CD8-positive, alpha-beta memory T cell (primary cell): Measurements from ENCODE around the gene RBP3. TPM values are rescaled to one million over a fixed set of nuclear protein-coding genes. Genes with fewer than 3 reads are reported as not detected.
"Not testable (repeated sequence)": the region's sequence is repeated elsewhere in the genome, so short reads cannot be mapped to it uniquely, and the experiment has no call there.

Experiments used
- CTCF ChIA-PET: fragments of 350-600 bp; sonication (Branson Sonifier 250); formaldehyde crosslinking; loops from one replicate; lab custom pipeline; 2021; ENCODE audit warnings: antibody characterized with exemption; lab: Charles Lee
- POLR2A ChIA-PET: fragments of 350-600 bp; sonication (Branson Sonifier 250); formaldehyde crosslinking; loops from one replicate; lab custom pipeline; 2021; ENCODE audit warnings: antibody characterized with exemption; lab: Charles Lee
- DNase-seq, 5 donors: peaks; one replicate each; pipeline versions ENCODE4 v3.0.0 to v3.0.0-alpha.2; 2020 to 2022; ENCODE audit warnings: mixed read lengths in 1 of 5
- H3K27ac ChIP-seq: one replicate; pipeline ENCODE4 v1.7.0; 2013; ENCODE audit warnings: low read depth, mild to moderate bottlenecking, low read length, moderate library complexity
- H3K27me3 ChIP-seq: 2 replicates; pipeline ENCODE4 v1.7.0; 2013; ENCODE audit warnings: low read length, mild to moderate bottlenecking; ENCODE audit not compliant: insufficient read depth, poor library complexity, severe bottlenecking
- H3K36me3 ChIP-seq: 2 replicates; pipeline ENCODE4 v1.7.0; 2013; ENCODE audit warnings: mild to moderate bottlenecking, low read length, moderate library complexity; ENCODE audit not compliant: insufficient read depth
- H3K4me1 ChIP-seq: 2 replicates; pipeline ENCODE4 v1.7.0; 2013; ENCODE audit warnings: mild to moderate bottlenecking, low read length, moderate library complexity; ENCODE audit not compliant: insufficient read depth
- H3K4me3 ChIP-seq: 2 replicates; pipeline ENCODE4 v1.7.0; 2013; ENCODE audit warnings: mild to moderate bottlenecking, low read length
- H3K9me3 ChIP-seq: 2 replicates; pipeline ENCODE4 v1.7.0; 2013; ENCODE audit warnings: mild to moderate bottlenecking, low read length
- H3K27ac Mint-ChIP-seq, 8 donors: one replicate each; pipeline ENCODE4 v1.8.0; 2020 to 2021; ENCODE audit warnings: mixed read lengths in 8 of 8, mild to moderate bottlenecking in 6 of 8, inconsistent platforms in 3 of 8, moderate library complexity in 3 of 8
- H3K27me3 Mint-ChIP-seq, 2 donors: one replicate each; pipeline ENCODE4 v1.8.0; 2020 to 2021; ENCODE audit warnings: mixed read lengths in 2 of 2, mild to moderate bottlenecking in 1 of 2, moderate library complexity in 1 of 2
- H3K36me3 Mint-ChIP-seq, 3 donors: one replicate each; pipeline ENCODE4 v1.8.0; 2020 to 2021; ENCODE audit warnings: mixed read lengths in 3 of 3, inconsistent platforms in 1 of 3, mild to moderate bottlenecking in 1 of 3
- H3K4me1 Mint-ChIP-seq, 3 donors: one replicate each; pipeline ENCODE4 v1.8.0; 2020 to 2021; ENCODE audit warnings: mixed read lengths in 3 of 3, inconsistent platforms in 1 of 3, mild to moderate bottlenecking in 1 of 3
- H3K4me3 Mint-ChIP-seq, 7 donors: one replicate each; pipeline ENCODE4 v1.8.0; 2020 to 2021; ENCODE audit warnings: mixed read lengths in 7 of 7, mild to moderate bottlenecking in 6 of 7, moderate library complexity in 4 of 7, inconsistent platforms in 2 of 7
- H3K9me3 Mint-ChIP-seq, 5 donors: one replicate each; pipeline ENCODE4 v1.8.0; 2020 to 2022; ENCODE audit warnings: mixed read lengths in 5 of 5, mild to moderate bottlenecking in 3 of 5, moderate library complexity in 2 of 5, inconsistent platforms in 1 of 5
- polyA plus RNA-seq: library from polyadenylated mRNA; unstranded; fragments of 300-500 nt; fragmentation: Illumina TruSeq; gene quantifications from one replicate; pipeline ENCODE4 v1.2.3, GENCODE V29; 2021
- total RNA-seq, 2 experiments: library from RNA; stranded (reverse); gene quantifications; one replicate each; pipeline ENCODE4 v1.2.3, GENCODE V29; 2021

Gene RBP3
- total and polyA plus RNA-seq, 3 experiments from 2014 or later, result not detected

- H3K9me3 ChIP-seq, result no peaks in the 10 kb centered on the region
- H3K27ac Mint-ChIP-seq, result peak within 1 kb of the TSS in 5 of 8 donors; percentile 11 to 83 (median 15)
- no peak within 1 kb of the TSS for H3K27ac ChIP-seq
- DNase-seq, result peak; percentile 43 to 76 (median 55)
- peak within 1 kb of the TSS; percentile 85 to 93 (median 89) for H3K4me3 Mint-ChIP-seq
- peaks cover 9 to 12% (median 11%) of the 10 kb centered on the region in 3 donors for H3K4me1 Mint-ChIP-seq
- H3K27me3 Mint-ChIP-seq, result peaks cover 28 to 64% of the 10 kb centered on the region in 2 donors
- H3K36me3 ChIP-seq, result no peaks in the 10 kb centered on the region
- CTCF ChIA-PET, result no interaction called here
- peaks cover 0 to 4% (median 0%) of the 10 kb centered on the region in 5 donors for H3K9me3 Mint-ChIP-seq
- peaks cover 13% of the 10 kb centered on the region for H3K27me3 ChIP-seq
- no peaks in the 10 kb centered on the region for H3K4me1 ChIP-seq
- H3K4me3 ChIP-seq, result peak within 1 kb of the TSS; percentile 51
- H3K36me3 Mint-ChIP-seq, result peaks cover 0 to 3% (median 0%) of the 10 kb centered on the region in 3 donors
- POLR2A ChIA-PET, result no interaction called here
Observed at GRCh38 chr10:47384148-47384921, 36.2 kb downstream of the RBP3 start, which contains the start of gene ZNF488. Gene ZNF488, minus strand, starts transcription at chr10:47384293. Its CDS starts 15,464 bp downstream, at chr10:47368829.

GRCh38 chr10:47386104-47386503, 37.9 kb downstream of the RBP3 start:
- H3K36me3 Mint-ChIP-seq, H3K27ac ChIP-seq, POLR2A ChIA-PET, H3K4me1 ChIP-seq, DNase-seq, H3K9me3 Mint-ChIP-seq, H3K27ac Mint-ChIP-seq, CTCF ChIA-PET, H3K4me3 ChIP-seq, H3K9me3 ChIP-seq, H3K36me3 ChIP-seq: not testable (repeated sequence)
- Mint-ChIP-seq H3K4me3 (peak overlapping the region in 2 of 7 donors; percentile 10 to 46), H3K27me3 (peaks cover 22 to 50% of the 10 kb centered on the region in 2 donors), H3K4me1 (peaks cover 9 to 12% (median 11%) of the 10 kb centered on the region in 3 donors)
- peaks cover 11% of the 10 kb centered on the region for H3K27me3 ChIP-seq

GRCh38 chr10:47388879-47389278, 40.7 kb downstream of the RBP3 start:
- H3K9me3 Mint-ChIP-seq, result peaks cover 0 to 4% (median 0%) of the 10 kb centered on the region in 5 donors
- peaks cover 5 to 6% (median 6%) of the 10 kb centered on the region in 3 donors for H3K4me1 Mint-ChIP-seq
- DNase-seq, result no peak
- Histone ChIP-seq H3K4me3 (no peak overlapping the region), H3K36me3 (no peaks in the 10 kb centered on the region), H3K27ac (no peak overlapping the region), H3K9me3 (no peaks in the 10 kb centered on the region), H3K27me3 (no peaks in the 10 kb centered on the region), H3K4me1 (no peaks in the 10 kb centered on the region)
- peaks cover 17 to 47% of the 10 kb centered on the region in 2 donors for H3K27me3 Mint-ChIP-seq
- POLR2A ChIA-PET, result no interaction called here
- peaks cover 0 to 2% (median 0%) of the 10 kb centered on the region in 3 donors for H3K36me3 Mint-ChIP-seq
- H3K27ac Mint-ChIP-seq, result no peak overlapping the region
- H3K4me3 Mint-ChIP-seq, result no peak overlapping the region
- CTCF ChIA-PET, result no interaction called here

GRCh38 chr10:47389619-47390018, 41.5 kb downstream of the RBP3 start:
- no peak overlapping the region for H3K27ac Mint-ChIP-seq
- H3K9me3 ChIP-seq, result no peaks in the 10 kb centered on the region
- ChIA-PET POLR2A (no interaction called here), CTCF (no interaction called here)
- peaks cover 0 to 2% (median 0%) of the 10 kb centered on the region in 3 donors for H3K36me3 Mint-ChIP-seq
- no peaks in the 10 kb centered on the region for H3K36me3 ChIP-seq
- DNase-seq, result no peak
- H3K9me3 Mint-ChIP-seq, result peaks cover 0 to 4% (median 0%) of the 10 kb centered on the region in 5 donors
- H3K27me3 Mint-ChIP-seq, result peaks cover 17 to 53% of the 10 kb centered on the region in 2 donors
- peak overlapping the region in 1 of 7 donors; percentile 17 for H3K4me3 Mint-ChIP-seq
- H3K4me3 ChIP-seq, result no peak overlapping the region
- no peak overlapping the region for H3K27ac ChIP-seq
- H3K4me1 ChIP-seq, result no peaks in the 10 kb centered on the region
- H3K27me3 ChIP-seq, result no peaks in the 10 kb centered on the region
- peaks cover 4% of the 10 kb centered on the region in 3 donors for H3K4me1 Mint-ChIP-seq

- CTCF ChIA-PET, result no interaction called here
- Mint-ChIP-seq H3K4me1 (no peaks in the 10 kb centered on the region), H3K4me3 (no peak overlapping the region), H3K27ac (no peak overlapping the region), H3K27me3 (peaks cover 26 to 80% of the 10 kb centered on the region in 2 donors), H3K9me3 (peaks cover 0 to 2% (median 0%) of the 10 kb centered on the region in 5 donors), H3K36me3 (no peaks in the 10 kb centered on the region)
- Histone ChIP-seq H3K9me3 (no peaks in the 10 kb centered on the region), H3K4me3 (no peak overlapping the region), H3K27ac (no peak overlapping the region), H3K27me3 (no peaks in the 10 kb centered on the region), H3K4me1 (no peaks in the 10 kb centered on the region), H3K36me3 (no peaks in the 10 kb centered on the region)
- no peak for DNase-seq
- POLR2A ChIA-PET, result no interaction called here
Observed at GRCh38 chr10:47396311-47396717, 48.2 kb downstream of the RBP3 start.

- Mint-ChIP-seq H3K4me3 (no peak overlapping the region), H3K27ac (no peak overlapping the region), H3K27me3 (peaks cover 30 to 77% of the 10 kb centered on the region in 2 donors), H3K36me3 (no peaks in the 10 kb centered on the region), H3K4me1 (no peaks in the 10 kb centered on the region), H3K9me3 (no peaks in the 10 kb centered on the region)
- ChIA-PET CTCF (no interaction called here), POLR2A (no interaction called here)
- no peak for DNase-seq
- no peak overlapping the region for H3K4me3 ChIP-seq
- H3K4me1 ChIP-seq, result no peaks in the 10 kb centered on the region
- H3K9me3 ChIP-seq, result no peaks in the 10 kb centered on the region
- no peaks in the 10 kb centered on the region for H3K36me3 ChIP-seq
- H3K27me3 ChIP-seq, result no peaks in the 10 kb centered on the region
- no peak overlapping the region for H3K27ac ChIP-seq
Observed at GRCh38 chr10:47397256-47397655, 49.1 kb downstream of the RBP3 start.

- Mint-ChIP-seq H3K9me3 (no peaks in the 10 kb centered on the region), H3K27ac (no peak overlapping the region), H3K27me3 (peaks cover 28 to 60% of the 10 kb centered on the region in 2 donors), H3K36me3 (no peaks in the 10 kb centered on the region), H3K4me1 (no peaks in the 10 kb centered on the region), H3K4me3 (no peak overlapping the region)
- DNase-seq, result no peak
- Histone ChIP-seq H3K4me1 (no peaks in the 10 kb centered on the region), H3K27ac (no peak overlapping the region), H3K9me3 (no peaks in the 10 kb centered on the region), H3K4me3 (no peak overlapping the region), H3K36me3 (no peaks in the 10 kb centered on the region), H3K27me3 (no peaks in the 10 kb centered on the region)
- CTCF ChIA-PET, result no interaction called here
- POLR2A ChIA-PET, result no interaction called here
Observed at GRCh38 chr10:47400251-47400650, 52.1 kb downstream of the RBP3 start.

- no peaks in the 10 kb centered on the region for H3K36me3 Mint-ChIP-seq
- H3K9me3 Mint-ChIP-seq, result no peaks in the 10 kb centered on the region
- no peaks in the 10 kb centered on the region for H3K9me3 ChIP-seq
- ChIA-PET CTCF (no interaction called here), POLR2A (no interaction called here)
- H3K27ac ChIP-seq, result no peak overlapping the region
- no peak overlapping the region for H3K4me3 ChIP-seq
- DNase-seq, result no peak
- H3K36me3 ChIP-seq, result no peaks in the 10 kb centered on the region
- peaks cover 26 to 55% of the 10 kb centered on the region in 2 donors for H3K27me3 Mint-ChIP-seq
- no peak overlapping the region for H3K4me3 Mint-ChIP-seq
- no peaks in the 10 kb centered on the region for H3K4me1 Mint-ChIP-seq
- no peak overlapping the region for H3K27ac Mint-ChIP-seq
- no peaks in the 10 kb centered on the region for H3K4me1 ChIP-seq
- no peaks in the 10 kb centered on the region for H3K27me3 ChIP-seq
Observed at GRCh38 chr10:47400786-47401185, 52.6 kb downstream of the RBP3 start.
